GM19240 (cell line): ENCODE data around the gene ASCC1.
A peak's percentile ranks its signal among the peaks of the same experiment; 100 is the strongest.
"Not testable (repeated sequence)": the region's sequence is repeated elsewhere in the genome, so short reads cannot be mapped to it uniquely, and the experiment has no call there.

Experiments
- DNase-seq: peaks from one replicate; pipeline ENCODE4 v3.0.0; 2011; ENCODE audit warnings: low spot score; ENCODE audit not compliant: insufficient read length

ASCC1 gene

DNA sequence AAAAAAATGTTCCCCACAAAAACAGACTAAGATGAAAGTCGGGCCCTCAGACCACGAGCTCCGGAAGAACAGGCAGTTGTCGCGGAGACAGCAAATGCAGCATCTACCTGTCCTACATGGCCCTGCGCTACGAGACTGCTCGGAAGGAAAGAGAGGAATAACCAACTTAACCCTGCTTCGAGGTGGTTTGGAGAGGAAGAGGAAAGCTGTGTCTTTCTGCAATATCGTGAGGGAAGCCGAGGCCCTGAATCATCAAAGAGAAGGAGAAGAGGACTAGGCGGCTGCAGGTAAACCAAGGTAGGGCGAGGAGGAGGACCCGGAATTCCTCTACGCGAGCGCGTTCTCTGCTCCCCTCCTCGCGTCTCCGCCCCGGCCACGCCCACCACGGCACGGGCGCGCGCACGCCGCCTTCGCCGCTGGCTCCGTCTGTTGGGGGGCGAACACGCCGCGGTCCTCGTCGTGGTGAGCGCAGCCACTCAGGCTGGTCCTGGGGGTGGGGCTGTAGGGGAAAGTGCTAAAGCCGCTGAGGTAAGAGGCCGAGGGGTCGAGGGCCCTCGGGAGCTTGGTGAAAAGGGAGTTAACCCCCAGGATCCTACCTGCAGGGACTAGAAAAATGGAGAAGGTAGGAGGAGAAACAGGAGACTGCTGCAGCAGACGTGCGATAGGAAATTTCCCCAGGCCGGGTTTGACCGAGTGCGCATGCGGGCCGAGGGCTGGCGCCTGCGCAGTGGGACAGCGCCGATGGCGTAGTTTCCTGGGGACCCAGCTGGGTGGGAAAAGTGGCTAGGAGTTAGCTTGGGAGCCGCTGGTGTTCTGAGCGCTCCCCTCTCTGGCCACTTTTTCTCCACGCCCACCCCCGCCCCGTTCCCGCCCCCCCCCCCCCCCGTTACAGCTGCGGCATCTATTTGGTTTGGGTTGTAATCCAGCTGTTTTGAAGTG lies at the start of gene ASCC1, which contains the start of gene ANAPC16:
Gene ASCC1 (minus strand): TSS at position 666 of the 939 bp plus-strand sequence. CDS start 2,978 bp downstream, outside the sequence.
Gene ANAPC16 (plus strand): TSS at position 402 of the 939 bp plus-strand sequence. CDS start 7,903 bp downstream, outside the sequence.
- peak; percentile 63 for DNase-seq

- DNase-seq = no peak
These were observed 49.4 kb upstream of the ASCC1 start for GRCh38 chr10:72265508-72265907.

- DNase-seq = no peak
These were observed 48.5 kb upstream of the ASCC1 start for GRCh38 chr10:72264536-72264935.

DNA sequence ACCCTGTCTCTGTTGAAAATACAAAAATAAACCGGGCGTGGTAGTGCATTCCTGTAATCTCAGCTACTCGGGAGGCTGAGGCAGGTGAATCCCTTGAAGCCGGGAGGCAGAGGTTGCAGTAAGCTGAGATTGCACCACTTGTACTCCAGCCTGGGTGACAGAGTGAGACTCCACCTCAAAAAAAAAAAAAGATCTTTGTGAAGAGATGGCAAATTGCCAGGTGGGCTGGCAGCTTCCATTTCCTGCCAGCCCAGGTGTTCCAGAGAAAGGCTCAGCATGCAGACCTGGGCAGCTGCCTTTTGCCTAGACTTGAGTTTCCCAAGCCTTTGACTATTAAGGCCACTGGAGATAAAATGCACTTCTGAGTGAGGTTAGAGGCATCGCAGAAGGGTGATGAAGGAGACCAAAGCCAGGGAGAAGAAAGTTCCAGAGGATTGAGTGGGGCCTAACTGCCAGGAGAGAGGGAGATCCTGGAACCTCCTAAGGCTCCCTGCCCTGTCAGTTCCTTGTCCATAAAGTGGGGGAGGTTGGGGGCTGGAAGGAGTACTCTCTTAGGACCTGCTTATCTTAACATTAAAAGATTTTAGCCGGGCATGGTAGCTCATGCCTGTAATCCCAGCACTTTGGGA lies 47.7 kb upstream of the ASCC1 start:
- no peak for DNase-seq

- DNase-seq = no peak
These were observed 45.8 kb upstream of the ASCC1 start for GRCh38 chr10:72261784-72262404.

- DNase-seq = peak; percentile 38
These were observed 45.1 kb upstream of the ASCC1 start for GRCh38 chr10:72260976-72261783.

GRCh38 chr10:72260239-72260975 lies 44.3 kb upstream of the ASCC1 start:
- peak; percentile 58 for DNase-seq

DNA sequence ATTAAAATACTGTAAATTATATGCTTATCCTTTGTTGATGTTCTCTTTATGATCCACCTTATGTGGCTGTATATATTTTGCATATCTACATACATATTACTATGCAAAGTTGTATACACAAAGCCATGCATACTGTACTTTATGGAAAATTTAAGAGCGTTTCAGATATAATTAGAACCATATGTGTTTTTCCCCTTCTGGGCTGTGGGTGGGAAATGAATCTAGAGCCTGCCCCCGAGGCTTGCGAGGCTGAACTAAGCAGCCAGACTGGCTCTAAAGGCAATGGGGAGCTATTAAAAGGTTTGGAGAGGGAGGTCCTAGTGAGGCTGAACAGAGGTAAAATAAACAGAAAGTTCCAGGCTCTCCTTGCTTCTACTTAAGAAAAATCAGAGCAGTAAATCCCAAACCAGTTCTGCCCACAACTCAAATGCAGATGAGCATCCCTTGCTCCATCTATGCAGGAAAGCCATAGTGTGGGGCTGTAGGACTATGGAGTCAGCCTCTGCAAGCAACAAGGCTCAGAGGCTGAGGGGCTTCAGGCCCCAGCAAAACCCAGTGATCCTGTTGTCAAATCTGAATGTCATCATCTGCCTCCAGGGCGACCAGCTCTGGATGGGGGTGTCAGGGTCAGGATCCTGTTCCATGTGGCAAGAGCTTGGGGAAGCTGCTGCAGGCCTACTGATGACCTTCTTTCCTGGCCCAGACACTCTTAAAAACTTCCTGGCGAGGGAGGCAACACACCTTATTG lies 43.6 kb upstream of the ASCC1 start:
- no peak for DNase-seq

DNA sequence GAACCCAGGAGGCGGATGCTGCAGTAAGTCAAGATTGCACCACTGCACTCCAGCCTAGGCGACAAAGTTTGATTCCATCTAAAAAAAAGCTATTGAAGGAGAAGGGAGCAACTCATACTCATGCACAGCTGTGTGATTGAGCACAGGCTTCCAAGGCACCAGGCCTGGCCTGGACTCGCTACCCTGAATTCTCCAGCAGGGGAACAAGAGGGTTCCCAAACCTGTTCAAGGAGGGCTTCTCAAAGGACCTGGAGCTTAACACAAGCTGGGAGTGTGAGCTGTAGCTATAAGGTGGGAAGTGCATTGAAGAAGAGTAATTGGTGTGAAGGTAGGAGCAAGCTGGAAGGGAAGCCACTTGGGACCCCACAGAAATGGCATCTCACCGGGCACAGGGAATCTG lies 42.5 kb upstream of the ASCC1 start:
- no peak for DNase-seq

- no peak for DNase-seq
These were observed 41.2 kb upstream of the ASCC1 start for GRCh38 chr10:72257051-72257892.

DNA sequence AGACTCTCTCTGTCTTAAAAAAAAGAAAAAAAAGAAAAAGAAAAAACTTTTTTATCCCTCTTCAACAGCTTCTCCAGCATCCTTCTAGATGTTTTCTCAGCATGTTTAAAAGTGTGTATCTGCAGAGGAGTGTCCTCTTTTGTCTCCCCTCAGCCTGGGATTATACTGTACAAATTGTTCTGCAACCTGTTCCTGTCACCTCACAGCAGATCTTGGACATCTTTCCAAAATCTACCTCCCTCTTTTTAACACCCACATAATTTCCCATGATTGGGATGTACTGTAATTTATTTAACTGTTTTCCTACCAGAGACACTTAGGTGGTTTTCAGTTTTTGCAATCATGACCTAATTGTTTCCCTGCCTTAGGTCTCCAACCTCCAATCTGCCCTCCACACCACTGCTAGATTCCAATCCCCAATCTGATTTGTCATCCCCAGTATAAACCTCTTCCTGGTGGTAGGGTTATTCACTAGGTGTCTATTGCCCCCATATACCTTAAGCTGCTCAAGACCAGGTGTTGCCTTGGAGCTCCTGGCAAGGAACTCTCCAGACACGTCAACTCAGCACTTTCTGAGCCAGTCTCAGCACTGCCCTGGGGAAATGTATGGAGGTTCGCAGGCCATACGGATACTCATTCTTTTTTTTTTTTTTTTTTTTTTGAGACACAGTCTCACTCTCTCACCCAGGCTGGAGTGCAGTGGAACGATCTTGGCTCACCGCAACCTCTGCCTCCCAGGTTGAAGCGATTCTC lies 40.1 kb upstream of the ASCC1 start:
- no peak for DNase-seq

GRCh38 chr10:72254813-72255568 lies 38.9 kb upstream of the ASCC1 start:
- no peak for DNase-seq

- no peak for DNase-seq
These were observed 37.5 kb upstream of the ASCC1 start for GRCh38 chr10:72253578-72253977.

DNA sequence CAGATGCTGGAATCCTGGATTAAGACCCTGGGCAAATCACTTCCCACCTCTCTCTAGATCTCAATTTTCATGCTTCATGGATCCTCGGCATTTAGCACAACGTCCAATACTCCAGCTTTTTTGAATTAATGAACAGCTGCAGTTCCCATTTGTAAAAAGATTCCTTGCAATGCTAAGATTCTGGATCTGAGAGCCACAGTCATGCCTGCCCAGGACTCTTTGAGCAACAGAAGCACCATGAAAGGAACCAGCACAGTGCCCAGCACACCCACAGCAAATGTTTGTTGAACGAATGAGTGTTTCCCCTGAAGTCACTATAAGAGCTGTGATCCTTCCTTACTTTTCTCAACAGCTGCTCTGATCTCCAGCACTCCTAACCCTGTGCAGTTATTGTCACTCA lies 36.9 kb upstream of the ASCC1 start:
- no peak for DNase-seq

GRCh38 chr10:72251635-72252034 lies 35.6 kb upstream of the ASCC1 start:
- no peak for DNase-seq

DNA sequence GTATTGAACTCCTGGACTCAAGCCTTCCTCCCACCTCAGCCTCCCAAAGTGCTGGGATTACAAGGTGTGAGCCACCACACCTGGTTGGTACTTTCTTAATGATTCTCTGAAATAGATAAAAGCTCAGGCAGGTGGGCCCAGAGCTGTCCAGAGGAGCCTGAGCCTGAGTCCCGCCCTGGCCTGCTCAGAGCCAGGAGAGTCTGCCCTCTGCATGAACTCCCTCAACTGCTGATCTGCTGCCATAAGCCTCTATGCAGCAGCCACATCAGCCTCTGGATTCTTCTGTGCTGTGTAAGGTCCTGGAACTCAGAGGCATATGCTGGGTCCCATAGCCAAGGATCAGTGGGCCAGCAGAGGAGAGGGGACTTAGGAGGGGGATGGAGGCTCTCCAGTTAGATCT lies 34.6 kb upstream of the ASCC1 start:
- no peak for DNase-seq

- not testable (repeated sequence) for DNase-seq
These were observed 33.2 kb upstream of the ASCC1 start for GRCh38 chr10:72249176-72249862.
